GM23338 (cell line): Measurements from ENCODE around the gene MACF1. TPM values are rescaled to one million over a fixed set of nuclear protein-coding genes. Genes with fewer than 3 reads are reported as not detected.

ENCODE experiments used
- ATAC-seq: fragments of 200-7000 bp; cut with Tn5 transposase; 3 replicates; pipeline ENCODE4 v1.9.1; 2020
- DNase-seq: peaks from one replicate; pipeline ENCODE4 v3.0.0-alpha.2; 2015; ENCODE audit warnings: low spot score
- H2AFZ ChIP-seq: fragments of 200-600 bp; sonication (generic); 2 replicates; pipeline ENCODE4 v1.8.0; 2016; ENCODE audit warnings: antibody characterized with exemption, mild to moderate bottlenecking, moderate library complexity
- H3F3A ChIP-seq: fragments of 200-600 bp; sonication (generic); replicated peaks from 2 replicates; pipeline ENCODE4 v1.8.0; 2017; ENCODE audit warnings: antibody characterized with exemption, mixed run types, low read depth
- H3K27ac ChIP-seq: fragments of 200-600 bp; sonication (generic); 2 replicates; pipeline ENCODE4 v1.6.1; 2016; ENCODE audit warnings: low read depth
- H3K27me3 ChIP-seq: fragments of 200-600 bp; sonication (generic); 2 replicates; pipeline ENCODE4 v1.8.0; 2016; ENCODE audit warnings: mild to moderate bottlenecking, mixed run types, moderate library complexity; ENCODE audit not compliant: insufficient read depth
- H3K36me3 ChIP-seq: fragments of 200-600 bp; sonication (generic); 2 replicates; pipeline ENCODE4 v1.8.0; 2016; ENCODE audit warnings: mild to moderate bottlenecking; ENCODE audit not compliant: insufficient read depth
- H3K4me1 ChIP-seq: fragments of 200-600 bp; sonication (generic); 2 replicates; pipeline ENCODE4 v1.8.0; 2016; ENCODE audit warnings: mild to moderate bottlenecking, moderate library complexity; ENCODE audit not compliant: insufficient read depth
- H3K4me2 ChIP-seq: fragments of 200-600 bp; sonication (generic); 2 replicates; pipeline ENCODE4 v1.7.1; 2017; ENCODE audit warnings: mixed run types
- H3K4me3 ChIP-seq: fragments of 200-600 bp; sonication (generic); 2 replicates; pipeline ENCODE4 v1.6.1; 2016; ENCODE audit warnings: mixed run types
- H3K79me2 ChIP-seq: fragments of 200-600 bp; sonication (generic); replicated peaks from 2 replicates; pipeline ENCODE4 v1.8.0; 2017; ENCODE audit warnings: mild to moderate bottlenecking; ENCODE audit not compliant: insufficient read depth
- H3K9me2 ChIP-seq: fragments of 200-600 bp; sonication (generic); 2 replicates; pipeline ENCODE4 v1.8.0; 2017; ENCODE audit not compliant: insufficient read depth
- H4K20me1 ChIP-seq: fragments of 200-600 bp; sonication (generic); replicated peaks from 2 replicates; pipeline ENCODE4 v1.8.0; 2017; ENCODE audit warnings: mild to moderate bottlenecking; ENCODE audit not compliant: insufficient read depth
- H3K27ac Mint-ChIP-seq: 2 replicates; pipeline ENCODE4 v1.8.0; 2020; ENCODE audit warnings: inconsistent platforms, mild to moderate bottlenecking, moderate library complexity, mixed read lengths
- H3K27me3 Mint-ChIP-seq: 3 replicates; pipeline ENCODE4 v1.8.0; 2022; ENCODE audit warnings: low read depth, mild to moderate bottlenecking, moderate library complexity, mixed read lengths, inconsistent platforms; ENCODE audit not compliant: insufficient read depth, poor library complexity
- H3K36me3 Mint-ChIP-seq: 3 replicates; pipeline ENCODE4 v1.8.0; 2021; ENCODE audit warnings: low read depth, mild to moderate bottlenecking, inconsistent platforms, moderate library complexity, mixed read lengths
- H3K4me1 Mint-ChIP-seq: 3 replicates; pipeline ENCODE4 v1.8.0; 2020; ENCODE audit warnings: mild to moderate bottlenecking, inconsistent platforms, mixed read lengths
- H3K4me3 Mint-ChIP-seq: 3 replicates; pipeline ENCODE4 v1.8.0; 2021; ENCODE audit warnings: moderate library complexity, mild to moderate bottlenecking, inconsistent platforms, mixed read lengths
- H3K9me3 Mint-ChIP-seq: 3 replicates; pipeline ENCODE4 v1.8.0; 2020; ENCODE audit warnings: moderate library complexity, mild to moderate bottlenecking, inconsistent platforms, mixed read lengths
- CTCF ChIP-seq, 2 experiments: fragments of 200-600 bp in 1 of 2; sonication (generic) in 1 of 2; conservative IDR thresholded peaks; 2 replicates each; pipeline versions ENCODE4 v1.5.1 to v1.6.1; 2016 to 2017; ENCODE audit warnings: antibody characterized with exemption in 2 of 2, low read depth in 2 of 2, mild to moderate bottlenecking in 2 of 2, moderate library complexity in 1 of 2
- ETS1 ChIP-seq: IDR thresholded peaks from 2 replicates; pipeline ENCODE4 v1.6.1; 2016; ENCODE audit warnings: antibody characterized with exemption
- NANOG ChIP-seq: IDR thresholded peaks from 2 replicates; pipeline ENCODE4 v1.6.1; 2016; ENCODE audit warnings: antibody characterized with exemption, borderline replicate concordance
- REST ChIP-seq: IDR thresholded peaks from one replicate; pipeline ENCODE4 v1.6.1; 2018; ENCODE audit warnings: antibody characterized with exemption; ENCODE audit not compliant: unreplicated experiment
- ZNF331 ChIP-seq: fragments of 250-450 bp; sonication (Bioruptor Pico); IDR thresholded peaks from 2 replicates; pipeline ENCODE4 v1.5.0; 2020; ENCODE audit warnings: low read depth, mild to moderate bottlenecking, moderate library complexity
- polyA plus RNA-seq: library from polyadenylated mRNA; unstranded; fragments of >200 nt; fragmentation: Nextera tagmentation; extraction: Ambion mirVana; gene quantifications from 2 replicates; pipeline ENCODE4 v1.2.1, GENCODE V29; 2016
- total RNA-seq: library from RNA; depleted of rRNA; stranded (reverse); fragments of >200 nt; shearing (Covaris generic); gene quantifications from 2 replicates; pipeline ENCODE4 v1.2.3, GENCODE V29; 2014

MACF1 gene
- total and polyA plus RNA-seq, 2 experiments from 2014 or later, result 104 to 399 TPM

- peaks cover 2% of the 10 kb centered on the region; the same call in 1 of the 2 replicates for H3F3A ChIP-seq
- peaks cover 3% of the 10 kb centered on the region; the same call in 1 of the 2 replicates for H3K36me3 ChIP-seq
- H3K27ac ChIP-seq, result no peak overlapping the region
- H4K20me1 ChIP-seq, result peaks cover 7% of the 10 kb centered on the region; the same call in 1 of the 2 replicates
- no peaks in the 10 kb centered on the region for H3K9me2 ChIP-seq
- no peaks in the 10 kb centered on the region for H3K27me3 ChIP-seq
- no peak overlapping the region for H2AFZ ChIP-seq
- DNase-seq (no peak), ATAC-seq (no peak)
- TF ChIP-seq NANOG, result no peak
- Mint-ChIP-seq H3K27ac (peak overlapping the region; percentile 81), H3K9me3 (no peaks in the 10 kb centered on the region; the same call in 2 of the 3 replicates), H3K4me3 (no peak overlapping the region), H3K36me3 (peaks cover 16% of the 10 kb centered on the region; the same call in 2 of the 3 replicates), H3K27me3 (peaks cover 2% of the 10 kb centered on the region), H3K4me1 (peaks cover 31% of the 10 kb centered on the region)
- peaks cover 24% of the 10 kb centered on the region for H3K4me1 ChIP-seq
- peaks cover 86% of the 10 kb centered on the region for H3K79me2 ChIP-seq
- no peak overlapping the region for H3K4me3 ChIP-seq
- H3K4me2 ChIP-seq, result no peak overlapping the region
These were observed 58.3 kb downstream of the MACF1 start for GRCh38 chr1:39262802-39263201.

GRCh38 chr1:39266269-39266668 is 61.8 kb downstream of the MACF1 start:
- peak; percentile 53 for ATAC-seq
- peak; percentile 60 for DNase-seq
- H3K4me1 Mint-ChIP-seq, result peaks cover 64% of the 10 kb centered on the region
- Histone ChIP-seq H2AFZ (no peak overlapping the region), H3F3A (0 out of 2 replicates have a peak, but pooled peaks cover 2% of the 10 kb centered on the region), H3K4me3 (no peak overlapping the region), H3K79me2 (peaks cover 93% of the 10 kb centered on the region), H3K36me3 (no peaks in the 10 kb centered on the region), H3K9me2 (no peaks in the 10 kb centered on the region), H3K27ac (peak overlapping the region; percentile 29; the same call in 1 of the 2 replicates), H3K4me1 (peaks cover 57% of the 10 kb centered on the region), H3K27me3 (no peaks in the 10 kb centered on the region), H3K4me2 (no peak overlapping the region), H4K20me1 (no peaks in the 10 kb centered on the region; the same call in 1 of the 2 replicates)
- H3K36me3 Mint-ChIP-seq, result no peaks in the 10 kb centered on the region
- H3K27ac Mint-ChIP-seq, result no peak overlapping the region
- TF ChIP-seq REST (no peak), NANOG (no peak), ZNF331 (CRISPR knock-in tag) (no peak), CTCF (conservative IDR thresholded peaks at IDR 0.05; ENCODE audit: low read depth in 2 of 2) (peak in 1 of 2 experiments; percentile 66; a peak in 3 of 4 replicates), ETS1 (no peak)
- H3K9me3 Mint-ChIP-seq, result no peaks in the 10 kb centered on the region; the same call in 2 of the 3 replicates
- H3K4me3 Mint-ChIP-seq, result no peak overlapping the region
- peaks cover 9% of the 10 kb centered on the region for H3K27me3 Mint-ChIP-seq
